H9 (cell line): Measurements from ENCODE around the gene GALNT13. TPM values are rescaled to one million over a fixed set of nuclear protein-coding genes. Genes with fewer than 3 reads are reported as not detected.

Experiments
- DNase-seq: peaks from one replicate; pipeline ENCODE4 v3.0.0-alpha.2; 2017
- H2AFZ ChIP-seq: one replicate; pipeline ENCODE4 v1.6.1; 2013; ENCODE audit warnings: mild to moderate bottlenecking, low read length, control low read depth, moderate library complexity
- H2AK5ac ChIP-seq: 2 replicates; pipeline ENCODE4 v1.6.1; 2013; ENCODE audit warnings: low read length, control low read depth, mixed read lengths; ENCODE audit not compliant: insufficient read length
- H2BK120ac ChIP-seq: one replicate; pipeline ENCODE4 v1.6.1; 2013; ENCODE audit warnings: low read depth, mild to moderate bottlenecking, low read length, control low read depth, inconsistent platforms; ENCODE audit not compliant: poor library complexity, severe bottlenecking
- H2BK12ac ChIP-seq: 2 replicates; pipeline ENCODE4 v1.6.1; 2013; ENCODE audit warnings: low read length, control low read depth, mixed read lengths, low read depth; ENCODE audit not compliant: insufficient read length
- H2BK15ac ChIP-seq: 2 replicates; pipeline ENCODE4 v1.6.1; 2013; ENCODE audit warnings: low read depth, low read length, control low read depth
- H2BK20ac ChIP-seq: one replicate; pipeline ENCODE4 v1.6.1; 2013; ENCODE audit warnings: low read depth, mild to moderate bottlenecking, low read length, control low read depth, inconsistent platforms; ENCODE audit not compliant: poor library complexity, severe bottlenecking
- H2BK5ac ChIP-seq: 2 replicates; pipeline ENCODE4 v1.6.1; 2013; ENCODE audit warnings: low read length, control low read depth, mixed read lengths; ENCODE audit not compliant: insufficient read length
- H3K14ac ChIP-seq: 2 replicates; pipeline ENCODE4 v1.6.1; 2013; ENCODE audit warnings: low read length, control low read depth; ENCODE audit not compliant: insufficient read depth
- H3K18ac ChIP-seq: 2 replicates; pipeline ENCODE4 v1.6.1; 2013; ENCODE audit warnings: low read depth, mild to moderate bottlenecking, mixed read lengths, low read length, control low read depth; ENCODE audit not compliant: insufficient read length
- H3K23ac ChIP-seq: 2 replicates; pipeline ENCODE4 v1.6.1; 2013; ENCODE audit warnings: low read length, control low read depth, mixed read lengths, low read depth; ENCODE audit not compliant: insufficient read length
- H3K23me2 ChIP-seq: 2 replicates; pipeline ENCODE4 v1.6.1; 2013; ENCODE audit warnings: low read depth, mild to moderate bottlenecking, mixed read lengths, low read length, control low read depth; ENCODE audit not compliant: insufficient read length, poor library complexity, severe bottlenecking
- H3K27ac ChIP-seq: 2 replicates; pipeline ENCODE4 v1.5.1; 2013; ENCODE audit warnings: low read length, control low read depth, mixed read lengths, low read depth; ENCODE audit not compliant: insufficient read length
- H3K27me3 ChIP-seq: 2 replicates; pipeline ENCODE4 v1.6.1; 2013; ENCODE audit warnings: low read length, control low read depth, inconsistent platforms; ENCODE audit not compliant: insufficient read depth
- H3K4ac ChIP-seq: 2 replicates; pipeline ENCODE4 v1.6.1; 2013; ENCODE audit warnings: low read depth, mild to moderate bottlenecking, control low read depth, inconsistent platforms, low read length, moderate library complexity
- H3K4me1 ChIP-seq: 2 replicates; pipeline ENCODE4 v1.6.1; 2013; ENCODE audit warnings: low read length, control low read depth, inconsistent platforms; ENCODE audit not compliant: insufficient read depth
- H3K4me2 ChIP-seq: 2 replicates; pipeline ENCODE4 v1.6.1; 2013; ENCODE audit warnings: low read length, control low read depth, mixed read lengths; ENCODE audit not compliant: insufficient read length, insufficient read depth
- H3K56ac ChIP-seq: 2 replicates; pipeline ENCODE4 v1.6.1; 2013; ENCODE audit warnings: low read depth, mild to moderate bottlenecking, mixed read lengths, low read length, control low read depth; ENCODE audit not compliant: insufficient read length
- H3K79me1 ChIP-seq: 2 replicates; pipeline ENCODE4 v1.6.1; 2013; ENCODE audit warnings: low read depth, mild to moderate bottlenecking, moderate library complexity, low read length, control low read depth, inconsistent platforms; ENCODE audit not compliant: insufficient read depth, poor library complexity, severe bottlenecking
- H3K79me2 ChIP-seq: 2 replicates; pipeline ENCODE4 v1.6.1; 2013; ENCODE audit warnings: low read length, control low read depth, inconsistent platforms; ENCODE audit not compliant: insufficient read depth
- H3K9ac ChIP-seq: 2 replicates; pipeline ENCODE4 v1.6.1; 2013; ENCODE audit warnings: low read length, control low read depth, mixed read lengths; ENCODE audit not compliant: insufficient read length; ENCODE audit errors: extremely low read depth
- H3K9me3 ChIP-seq: one replicate; pipeline ENCODE4 v1.6.1; 2013; ENCODE audit warnings: low read depth, low read length, inconsistent platforms; ENCODE audit not compliant: control insufficient read depth
- H3T11ph ChIP-seq: one replicate; pipeline ENCODE4 v1.6.1; 2013; ENCODE audit warnings: mild to moderate bottlenecking, low read length, control low read depth, inconsistent platforms
- H4K20me1 ChIP-seq: one replicate; pipeline ENCODE4 v1.6.1; 2013; ENCODE audit not compliant: control insufficient read depth, insufficient read length, insufficient read depth
- H4K5ac ChIP-seq: 2 replicates; pipeline ENCODE4 v1.6.1; 2013; ENCODE audit warnings: low read depth, mild to moderate bottlenecking, mixed read lengths, low read length, control low read depth; ENCODE audit not compliant: insufficient read length
- H4K8ac ChIP-seq: replicated peaks from 2 replicates; pipeline ENCODE4 v1.6.1; 2013; ENCODE audit warnings: low read length, control low read depth, mixed read lengths, low read depth; ENCODE audit not compliant: insufficient read length
- H4K91ac ChIP-seq: 2 replicates; pipeline ENCODE4 v1.6.1; 2013; ENCODE audit warnings: low read depth, mild to moderate bottlenecking, moderate library complexity, mixed read lengths, low read length, control low read depth; ENCODE audit not compliant: insufficient read length
- H3K27ac Mint-ChIP-seq, 3 experiments: 2 replicates in 2 of 3; 3 replicates in 1 of 3; pipeline ENCODE4 v1.8.0; 2020 to 2021; ENCODE audit warnings: mixed read lengths in 3 of 3, mild to moderate bottlenecking in 1 of 3, moderate library complexity in 1 of 3
- H3K27me3 Mint-ChIP-seq: 2 replicates; pipeline ENCODE4 v1.8.0; 2021; ENCODE audit warnings: low read depth, mild to moderate bottlenecking, moderate library complexity, mixed read lengths
- H3K36me3 Mint-ChIP-seq, 3 experiments: 2 replicates in 2 of 3; 3 replicates in 1 of 3; pipeline ENCODE4 v1.8.0; 2020 to 2021; ENCODE audit warnings: low read depth in 3 of 3, mixed read lengths in 3 of 3; ENCODE audit not compliant: insufficient read depth in 1 of 3
- H3K4me1 Mint-ChIP-seq, 2 experiments: 2 replicates each; pipeline ENCODE4 v1.8.0; 2020; ENCODE audit warnings: mixed read lengths in 2 of 2
- H3K4me3 Mint-ChIP-seq, 2 experiments: 2 replicates in 1 of 2; 3 replicates in 1 of 2; pipeline ENCODE4 v1.8.0; 2020 to 2021; ENCODE audit warnings: mild to moderate bottlenecking in 2 of 2, mixed read lengths in 2 of 2, moderate library complexity in 1 of 2
- H3K9me3 Mint-ChIP-seq, 2 experiments: 2 replicates in 1 of 2; 3 replicates in 1 of 2; pipeline ENCODE4 v1.8.0; 2020; ENCODE audit warnings: mild to moderate bottlenecking in 2 of 2, mixed read lengths in 2 of 2, moderate library complexity in 1 of 2
- CTCF ChIP-seq: fragments of 200-600 bp; sonication (generic); conservative IDR thresholded peaks from 3 replicates; pipeline ENCODE4 v1.8.0; 2021; ENCODE audit warnings: antibody characterized with exemption, mild to moderate bottlenecking
- total RNA-seq: library from RNA; stranded (reverse); gene quantifications from 2 replicates; pipeline ENCODE4 v1.2.1, GENCODE V29; 2021

The GALNT13 gene
- total RNA-seq, 1 experiment from 2014 or later, result 6.6 TPM

GRCh38 chr2:153866595-153866994 lies 5.1 kb upstream of the GALNT13 start:
- Histone ChIP-seq H2BK15ac (no peak overlapping the region), H3K9ac (no peak overlapping the region), H3K14ac (no peak overlapping the region), H2BK12ac (no peak overlapping the region), H3K4me2 (no peak overlapping the region), H2AFZ (no peak overlapping the region), H4K20me1 (no peaks in the 10 kb centered on the region), H3K27me3 (no peaks in the 10 kb centered on the region), H2AK5ac (no peak overlapping the region), H2BK120ac (no peak overlapping the region), H3K4ac (no peak overlapping the region), H3K23ac (no peak overlapping the region), H4K5ac (no peak overlapping the region), H3K79me1 (no peaks in the 10 kb centered on the region), H3K18ac (no peak overlapping the region), H3T11ph (no peak overlapping the region), H3K23me2 (peaks cover 7% of the 10 kb centered on the region), H2BK20ac (no peak overlapping the region), H3K9me3 (no peaks in the 10 kb centered on the region), H3K27ac (no peak overlapping the region), H3K4me1 (no peaks in the 10 kb centered on the region), H4K91ac (no peak overlapping the region), H4K8ac (no peak overlapping the region), H3K79me2 (no peaks in the 10 kb centered on the region), H3K56ac (no peak overlapping the region), H2BK5ac (no peak overlapping the region)
- Mint-ChIP-seq H3K4me3 (no peak overlapping the region), H3K27ac (no peak overlapping the region), H3K4me1 (peaks cover 8 to 9% of the 10 kb centered on the region in 2 experiments), H3K9me3 (peaks cover 0 to 5% of the 10 kb centered on the region in 2 experiments; a peak in 1 of 5 replicates), H3K27me3 (peaks cover 3% of the 10 kb centered on the region; the same call in 1 of the 2 replicates), H3K36me3 (no peaks in the 10 kb centered on the region)
- TF ChIP-seq CTCF, result no peak
- DNase-seq, result no peak
